Ishikawa (cell line): ENCODE results near the gene PEX5.

Source experiments
- CEBPB ChIP-seq: IDR thresholded peaks from 2 replicates; pipeline ENCODE4 v1.6.1; 2012
- CREB1 ChIP-seq: IDR thresholded peaks from 2 replicates; pipeline ENCODE4 v1.6.1; 2012; ENCODE audit warnings: low read depth
- EGR1 ChIP-seq: IDR thresholded peaks from 2 replicates; pipeline ENCODE4 v1.6.1; 2012
- EP300 ChIP-seq: IDR thresholded peaks from 2 replicates; pipeline ENCODE4 v1.6.1; 2012; ENCODE audit warnings: borderline replicate concordance
- NFIC ChIP-seq: IDR thresholded peaks from 2 replicates; pipeline ENCODE4 v1.6.1; 2012
- RAD21 ChIP-seq: IDR thresholded peaks from 2 replicates; pipeline ENCODE4 v1.6.1; 2012; ENCODE audit warnings: low read depth
- TAF1 ChIP-seq: IDR thresholded peaks from 2 replicates; pipeline ENCODE4 v1.6.1; 2012; ENCODE audit warnings: low read depth, mild to moderate bottlenecking
- TEAD4 ChIP-seq: IDR thresholded peaks from 2 replicates; pipeline ENCODE4 v1.6.1; 2012
- YY1 ChIP-seq: IDR thresholded peaks from 2 replicates; pipeline ENCODE4 v1.6.1; 2012; ENCODE audit warnings: low read depth
- TF ChIP-seq, protein P1 (sequence below): IDR thresholded peaks from 2 replicates; pipeline ENCODE4 v1.6.1; 2012; ENCODE audit warnings: low read depth, mild to moderate bottlenecking
- TF ChIP-seq, protein P2 (sequence below): IDR thresholded peaks from 2 replicates; pipeline ENCODE4 v1.6.1; 2012
- TF ChIP-seq, protein P3 (sequence below): IDR thresholded peaks from 2 replicates; pipeline ENCODE4 v1.6.1; 2012

DNA sequence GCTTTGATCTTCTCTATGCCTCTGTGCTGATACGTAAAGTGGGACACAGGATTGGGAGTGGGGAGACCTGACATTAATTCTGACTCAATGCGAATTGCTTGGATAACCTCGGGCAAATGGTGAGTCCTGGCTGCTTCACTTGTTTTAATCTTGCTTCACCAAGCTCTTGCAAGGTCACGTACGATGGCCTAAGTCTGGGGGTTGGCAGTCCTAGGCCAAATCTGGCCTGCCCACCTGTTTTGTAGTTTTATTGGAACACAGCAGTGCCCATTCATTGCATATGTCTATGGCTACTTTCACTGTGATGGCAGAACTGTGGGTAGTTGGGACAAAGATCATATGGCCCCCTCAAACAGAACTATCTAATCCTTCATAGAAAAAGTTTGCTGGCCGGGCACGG lies 45.9 kb upstream of the PEX5 start:
- no peak for TF ChIP-seq TEAD4
- TF ChIP-seq RAD21 = no peak
- TF ChIP-seq, protein P1, sequence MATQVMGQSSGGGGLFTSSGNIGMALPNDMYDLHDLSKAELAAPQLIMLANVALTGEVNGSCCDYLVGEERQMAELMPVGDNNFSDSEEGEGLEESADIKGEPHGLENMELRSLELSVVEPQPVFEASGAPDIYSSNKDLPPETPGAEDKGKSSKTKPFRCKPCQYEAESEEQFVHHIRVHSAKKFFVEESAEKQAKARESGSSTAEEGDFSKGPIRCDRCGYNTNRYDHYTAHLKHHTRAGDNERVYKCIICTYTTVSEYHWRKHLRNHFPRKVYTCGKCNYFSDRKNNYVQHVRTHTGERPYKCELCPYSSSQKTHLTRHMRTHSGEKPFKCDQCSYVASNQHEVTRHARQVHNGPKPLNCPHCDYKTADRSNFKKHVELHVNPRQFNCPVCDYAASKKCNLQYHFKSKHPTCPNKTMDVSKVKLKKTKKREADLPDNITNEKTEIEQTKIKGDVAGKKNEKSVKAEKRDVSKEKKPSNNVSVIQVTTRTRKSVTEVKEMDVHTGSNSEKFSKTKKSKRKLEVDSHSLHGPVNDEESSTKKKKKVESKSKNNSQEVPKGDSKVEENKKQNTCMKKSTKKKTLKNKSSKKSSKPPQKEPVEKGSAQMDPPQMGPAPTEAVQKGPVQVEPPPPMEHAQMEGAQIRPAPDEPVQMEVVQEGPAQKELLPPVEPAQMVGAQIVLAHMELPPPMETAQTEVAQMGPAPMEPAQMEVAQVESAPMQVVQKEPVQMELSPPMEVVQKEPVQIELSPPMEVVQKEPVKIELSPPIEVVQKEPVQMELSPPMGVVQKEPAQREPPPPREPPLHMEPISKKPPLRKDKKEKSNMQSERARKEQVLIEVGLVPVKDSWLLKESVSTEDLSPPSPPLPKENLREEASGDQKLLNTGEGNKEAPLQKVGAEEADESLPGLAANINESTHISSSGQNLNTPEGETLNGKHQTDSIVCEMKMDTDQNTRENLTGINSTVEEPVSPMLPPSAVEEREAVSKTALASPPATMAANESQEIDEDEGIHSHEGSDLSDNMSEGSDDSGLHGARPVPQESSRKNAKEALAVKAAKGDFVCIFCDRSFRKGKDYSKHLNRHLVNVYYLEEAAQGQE = no peak
- TF ChIP-seq, protein P2, sequence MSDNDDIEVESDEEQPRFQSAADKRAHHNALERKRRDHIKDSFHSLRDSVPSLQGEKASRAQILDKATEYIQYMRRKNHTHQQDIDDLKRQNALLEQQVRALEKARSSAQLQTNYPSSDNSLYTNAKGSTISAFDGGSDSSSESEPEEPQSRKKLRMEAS = no peak
- no peak for TF ChIP-seq NFIC
- TF ChIP-seq CEBPB = no peak
- no peak for TF ChIP-seq EP300
- no peak for TF ChIP-seq CREB1
- no peak for TF ChIP-seq YY1
- TF ChIP-seq EGR1 = no peak
- TF ChIP-seq TAF1 = no peak
- TF ChIP-seq, protein P3, sequence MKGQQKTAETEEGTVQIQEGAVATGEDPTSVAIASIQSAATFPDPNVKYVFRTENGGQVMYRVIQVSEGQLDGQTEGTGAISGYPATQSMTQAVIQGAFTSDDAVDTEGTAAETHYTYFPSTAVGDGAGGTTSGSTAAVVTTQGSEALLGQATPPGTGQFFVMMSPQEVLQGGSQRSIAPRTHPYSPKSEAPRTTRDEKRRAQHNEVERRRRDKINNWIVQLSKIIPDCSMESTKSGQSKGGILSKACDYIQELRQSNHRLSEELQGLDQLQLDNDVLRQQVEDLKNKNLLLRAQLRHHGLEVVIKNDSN = no peak
